Medulla oblongata (tissue), 1 donor: ENCODE measurements around the gene MICU1.
"Not testable (repeated sequence)": the region's sequence is repeated elsewhere in the genome, so short reads cannot be mapped to it uniquely, and the experiment has no call there.

Experiments
- DNase-seq: peaks from one replicate; pipeline ENCODE4 v3.0.0-alpha.2; 2015; ENCODE audit errors: extremely low spot score

MICU1 gene

GRCh38 chr10:72563327-72563932 is 62.4 kb downstream of the MICU1 start:
- no peak for DNase-seq

- no peak for DNase-seq
Measured at GRCh38 chr10:72561745-72562166, 64.1 kb downstream of the MICU1 start.

DNA sequence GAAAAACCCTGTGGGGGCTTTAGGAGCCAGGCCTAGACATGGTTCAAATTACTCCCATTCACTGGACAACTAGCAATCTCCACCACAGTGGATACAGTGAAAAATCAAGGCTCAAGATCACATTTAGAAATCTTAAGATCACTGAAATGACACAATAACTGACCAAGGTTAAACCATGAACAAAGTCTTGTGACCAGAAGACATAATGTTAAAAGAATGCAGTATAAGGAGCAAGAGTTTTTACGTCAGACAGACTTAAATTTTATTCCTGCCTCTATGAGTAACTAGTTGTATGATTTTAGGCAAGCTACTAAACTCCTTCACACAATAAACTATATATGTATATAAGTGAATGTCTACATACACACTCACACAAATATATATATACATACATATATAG is 68.5 kb downstream of the MICU1 start:
- no peak for DNase-seq

- DNase-seq = no peak
Measured at GRCh38 chr10:72552857-72553256, 73.0 kb downstream of the MICU1 start.

DNA sequence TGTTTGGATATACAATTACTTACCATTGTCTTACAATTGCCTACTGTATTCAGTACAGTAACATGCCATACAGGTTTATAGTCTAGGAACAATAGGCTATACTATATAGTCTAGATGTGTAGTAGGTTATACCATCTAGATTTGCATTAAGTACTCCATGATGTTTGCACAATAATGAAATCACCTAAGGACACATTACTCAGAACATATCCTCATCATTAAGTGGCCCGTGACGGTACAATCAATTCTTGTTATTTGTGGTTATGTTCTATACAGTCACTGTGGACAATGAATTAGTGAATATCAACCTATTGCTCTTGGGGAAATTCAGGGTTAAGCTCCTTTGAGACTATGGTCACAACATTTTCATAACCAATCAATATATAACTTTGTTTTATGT is 75.6 kb downstream of the MICU1 start:
- no peak for DNase-seq

GRCh38 chr10:72545546-72545945 is 80.3 kb downstream of the MICU1 start:
- no peak for DNase-seq

GRCh38 chr10:72543855-72544254 is 82.0 kb downstream of the MICU1 start:
- DNase-seq = not testable (repeated sequence)

GRCh38 chr10:72542396-72542815 is 83.5 kb downstream of the MICU1 start:
- no peak for DNase-seq

DNA sequence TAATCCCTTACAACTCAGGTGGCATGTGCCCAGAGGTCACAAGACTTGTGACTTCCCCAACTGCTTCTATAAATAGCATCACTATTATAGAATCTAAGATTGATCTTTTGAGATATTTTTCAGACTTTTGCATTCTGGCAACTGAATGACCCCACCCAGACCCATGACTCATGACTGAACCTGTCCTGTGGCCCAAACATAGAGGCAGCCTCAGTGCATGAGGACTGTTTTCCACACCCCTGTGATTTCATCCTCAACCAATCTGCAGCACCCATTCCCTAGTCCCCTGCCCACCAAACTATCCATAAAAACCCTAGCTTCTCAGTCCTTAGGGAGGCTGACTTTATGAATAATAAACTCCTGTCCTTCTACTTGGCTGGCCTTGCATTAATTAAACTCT is 84.5 kb downstream of the MICU1 start:
- no peak for DNase-seq

- DNase-seq = no peak
Measured at GRCh38 chr10:72540193-72540807, 85.6 kb downstream of the MICU1 start.

DNA sequence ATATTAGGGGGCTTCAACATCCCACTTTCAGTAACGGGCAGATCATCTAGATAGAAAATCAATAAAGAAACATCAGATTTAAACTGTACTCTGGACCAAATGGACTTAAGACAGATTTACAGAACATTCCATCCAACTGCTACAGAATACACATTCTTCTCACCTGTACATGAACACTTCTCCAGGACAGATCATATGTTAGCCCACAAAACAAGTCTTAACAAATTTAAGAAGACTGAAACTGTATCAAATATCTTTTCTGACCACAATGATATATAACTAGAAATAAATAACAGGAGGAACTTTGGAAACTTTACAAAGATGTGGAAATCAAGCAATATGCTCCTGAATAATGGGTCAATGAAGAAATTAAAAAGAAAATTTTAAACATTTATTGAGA is 86.7 kb downstream of the MICU1 start:
- no peak for DNase-seq

- no peak for DNase-seq
Measured at GRCh38 chr10:72525689-72526088, 100.2 kb downstream of the MICU1 start.

DNA sequence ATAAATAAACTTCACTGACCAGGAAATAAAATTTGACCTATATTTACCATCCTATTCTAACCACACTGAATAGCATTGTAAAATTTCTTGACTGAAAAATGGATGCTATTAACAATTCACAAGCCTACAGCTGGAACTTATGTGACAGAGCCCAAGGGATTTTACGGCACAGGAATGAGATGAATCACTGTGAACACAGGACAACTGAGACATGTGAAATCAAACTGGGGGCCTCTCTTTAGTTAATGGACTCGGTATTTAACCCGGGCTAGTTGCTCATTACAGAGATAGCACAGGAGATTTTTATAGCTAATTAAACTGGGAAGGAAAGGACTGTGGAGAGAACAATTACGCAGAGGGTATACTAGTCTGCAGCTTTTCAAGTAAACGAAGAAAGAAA is 100.6 kb downstream of the MICU1 start:
- DNase-seq = no peak

- no peak for DNase-seq
Measured at GRCh38 chr10:72524489-72524888, 101.4 kb downstream of the MICU1 start.

DNA sequence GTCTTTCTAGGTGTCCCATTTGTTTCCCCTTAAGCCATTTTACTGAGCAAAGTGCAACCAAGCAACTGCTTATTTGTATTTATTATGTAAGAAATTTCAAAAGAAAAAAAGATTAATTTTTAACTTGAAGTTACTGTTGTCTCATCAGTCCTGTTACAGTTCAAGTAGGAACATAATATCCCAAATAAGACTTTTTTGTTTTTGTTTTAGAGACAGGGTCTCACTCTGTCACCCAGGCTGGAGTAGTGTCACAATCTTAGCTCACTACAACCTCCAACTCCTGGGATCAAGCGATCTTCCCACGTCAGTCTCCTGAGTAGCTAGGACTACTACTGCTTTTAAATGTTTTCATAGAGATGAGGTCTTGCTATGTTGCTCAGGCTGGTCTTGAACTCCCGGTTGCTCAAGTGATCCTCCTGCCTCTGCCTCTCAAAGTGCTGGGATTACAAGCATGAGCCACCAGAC is 101.9 kb downstream of the MICU1 start:
- DNase-seq = no peak

GRCh38 chr10:72523062-72523461 is 102.8 kb downstream of the MICU1 start:
- no peak for DNase-seq

- no peak for DNase-seq
Measured at GRCh38 chr10:72517244-72517643, 108.6 kb downstream of the MICU1 start.

GRCh38 chr10:72515455-72515854 is 110.4 kb downstream of the MICU1 start:
- no peak for DNase-seq

DNA sequence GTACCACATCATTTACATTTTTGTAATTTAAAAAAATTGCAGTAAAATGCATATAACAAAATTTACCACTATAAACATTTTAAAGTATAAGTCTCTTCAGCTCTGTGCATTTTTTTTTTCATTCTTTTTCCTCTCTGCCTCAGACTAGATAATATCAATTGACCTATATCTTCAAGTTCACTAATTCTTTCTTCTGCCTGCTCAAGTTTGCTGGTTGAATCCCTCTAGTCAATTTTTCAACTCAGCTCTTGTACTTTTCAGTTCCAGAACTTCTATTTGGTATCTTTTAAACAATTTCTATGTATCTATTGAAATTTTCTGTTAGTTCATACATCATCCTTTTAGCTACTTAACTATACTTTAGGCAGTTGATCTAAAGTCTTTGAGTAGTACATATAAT is 112.0 kb downstream of the MICU1 start:
- no peak for DNase-seq

- DNase-seq = no peak
Measured at GRCh38 chr10:72511459-72511858, 114.4 kb downstream of the MICU1 start.

DNA sequence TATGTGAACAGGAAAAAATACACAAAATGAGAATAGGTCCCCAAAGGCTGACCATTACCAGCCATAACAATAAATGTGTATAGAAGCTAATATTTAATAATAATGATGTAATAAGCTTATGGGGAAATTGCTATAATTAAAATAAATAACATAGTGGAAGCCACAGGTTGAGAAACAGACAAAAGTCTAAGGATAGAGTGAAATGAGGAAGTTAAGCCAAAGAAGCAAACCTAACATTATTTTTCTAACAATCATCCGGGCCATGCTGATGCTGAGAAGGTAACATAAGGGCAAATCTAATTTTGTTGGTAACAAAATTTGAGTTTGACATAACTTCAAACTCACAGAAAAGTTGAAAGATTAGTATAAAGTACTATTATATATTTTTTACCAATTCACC is 115.9 kb downstream of the MICU1 start:
- no peak for DNase-seq

GRCh38 chr10:72509206-72509799 is 116.6 kb downstream of the MICU1 start:
- DNase-seq = no peak

DNA sequence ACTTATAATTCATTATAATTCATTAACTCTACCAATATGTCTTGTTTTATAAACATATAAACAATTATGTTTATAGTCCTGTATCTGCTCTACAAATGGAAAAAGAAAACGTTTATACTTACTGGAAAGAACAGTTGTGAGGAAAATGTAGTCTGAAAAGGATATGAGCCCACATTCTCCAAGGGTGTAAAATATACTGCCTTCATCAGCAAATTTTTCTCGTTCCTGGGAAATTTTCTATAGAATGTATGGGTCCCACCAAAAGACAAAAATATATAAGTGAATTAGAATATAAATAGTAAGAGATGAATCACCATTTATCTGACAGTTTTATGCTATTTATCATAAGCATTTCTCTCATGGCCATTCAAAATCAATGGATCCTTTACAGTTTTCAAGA is 117.8 kb downstream of the MICU1 start:
- DNase-seq = no peak
